Measurements from ENCODE around the gene RALGPS1.

The RALGPS1 gene

DNA sequence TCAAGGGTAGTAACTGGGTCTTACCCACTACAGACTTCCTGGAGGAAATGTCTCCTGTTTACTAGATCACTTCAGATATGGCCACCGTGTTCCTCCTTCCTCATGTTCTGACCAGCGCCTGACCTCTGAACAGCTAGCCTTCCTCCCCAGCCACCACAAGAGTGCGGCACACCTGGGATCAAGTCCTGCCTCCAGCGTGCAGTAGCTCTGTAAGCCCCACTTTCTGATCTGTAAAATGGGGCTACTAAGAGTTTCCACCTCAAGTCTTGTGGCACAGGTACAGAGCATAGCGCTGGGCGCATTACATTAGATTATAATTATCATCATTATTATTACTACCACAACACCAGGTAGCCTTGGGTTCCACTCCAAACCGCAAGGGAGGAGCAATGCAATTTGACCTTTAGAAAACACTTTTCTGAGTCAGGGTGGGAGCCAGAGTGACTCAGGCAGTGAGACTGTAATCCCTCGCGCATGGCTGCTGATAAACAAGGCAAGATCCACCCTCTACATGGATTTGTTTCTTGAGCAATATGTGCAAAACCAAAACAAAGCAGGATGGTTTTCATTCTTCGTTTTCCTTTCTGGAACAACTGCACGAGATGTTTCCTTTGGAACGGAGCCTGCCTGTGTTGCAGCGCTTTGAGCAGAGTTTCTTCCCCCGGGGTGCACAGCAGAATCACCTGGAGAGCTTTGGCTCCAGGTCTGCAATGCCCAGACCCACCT, 272.8 kb downstream of the RALGPS1 start:
- DNase-seq (ENCODE audit: low read depth in 3 of 3) = no peak

DNA sequence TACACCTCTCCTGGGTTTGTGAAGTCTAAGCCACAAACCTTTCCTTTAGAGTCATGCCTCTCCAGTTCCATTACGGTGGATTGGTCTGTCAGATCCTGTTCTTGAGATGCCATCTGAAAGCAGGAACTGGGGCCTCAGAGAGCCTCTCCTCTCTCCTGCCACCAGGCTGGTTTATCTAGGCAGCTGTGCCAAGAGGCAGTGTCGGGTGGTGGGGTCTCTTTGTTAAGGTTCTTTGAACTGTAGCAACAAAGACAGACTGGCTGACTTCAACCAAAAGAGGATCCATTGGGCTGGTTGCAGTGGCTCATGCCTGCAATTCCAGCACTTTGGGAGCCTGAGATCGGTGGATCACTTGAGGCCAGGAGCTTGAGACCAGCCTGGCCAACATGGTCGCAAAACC, 273.8 kb downstream of the RALGPS1 start:
- no peak for DNase-seq (ENCODE audit: low read depth in 3 of 3)

GRCh38 chr9:127189628-127190027, 275.0 kb downstream of the RALGPS1 start:
- DNase-seq (ENCODE audit: low read depth in 3 of 3) = no peak

DNA sequence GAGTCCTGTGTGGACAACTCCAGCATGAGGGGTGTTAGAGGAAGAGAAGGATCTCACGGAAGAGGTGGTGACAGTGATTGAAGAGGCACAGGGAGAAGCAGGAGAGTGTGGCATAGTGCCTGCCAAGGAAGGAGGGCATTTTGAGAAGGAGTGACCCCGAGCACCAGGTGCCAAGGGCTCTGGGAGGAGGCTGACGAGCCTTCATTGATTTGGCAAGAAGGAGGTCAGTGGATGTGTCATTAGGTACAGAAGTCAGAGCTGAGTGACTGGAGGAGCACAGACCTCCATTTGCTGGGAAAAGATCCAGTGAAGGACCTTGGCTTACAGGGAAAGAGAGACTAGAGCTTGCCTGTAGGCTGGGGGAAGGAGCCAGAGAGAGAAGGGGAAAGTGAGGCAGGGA, 278.2 kb downstream of the RALGPS1 start:
- DNase-seq (ENCODE audit: low read depth in 3 of 3) = no peak

DNA sequence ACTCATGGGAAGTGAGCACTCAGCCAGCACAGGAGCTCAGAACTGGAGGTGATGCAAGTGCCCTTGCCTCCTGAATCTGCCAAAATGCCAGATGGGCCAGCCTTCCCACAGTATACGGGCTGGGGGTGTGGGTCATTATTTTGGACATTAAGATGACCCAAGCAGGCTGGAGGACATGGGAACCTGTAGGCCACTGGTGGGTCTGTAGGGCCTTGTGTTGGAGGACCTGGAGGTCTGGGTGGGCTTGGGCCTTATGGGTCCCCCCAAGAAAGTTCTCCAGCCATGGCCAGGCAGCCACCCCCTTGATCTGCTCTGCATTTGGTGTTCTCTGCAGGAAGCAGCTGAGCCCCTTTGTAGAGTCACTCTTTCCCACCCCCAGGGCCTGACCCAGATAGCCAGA, 278.9 kb downstream of the RALGPS1 start:
- no peak for DNase-seq (ENCODE audit: low read depth in 3 of 3)

GRCh38 chr9:127194881-127195713, 280.5 kb downstream of the RALGPS1 start:
- no peak for DNase-seq (ENCODE audit: low read depth in 3 of 3)

- no peak for DNase-seq (ENCODE audit: low read depth in 3 of 3)
Measured at GRCh38 chr9:127195976-127196825, 281.6 kb downstream of the RALGPS1 start.

GRCh38 chr9:127196826-127197145, 282.2 kb downstream of the RALGPS1 start:
- DNase-seq (ENCODE audit: low read depth in 3 of 3) = no peak

GRCh38 chr9:127197186-127197860, 282.7 kb downstream of the RALGPS1 start:
- no peak for DNase-seq (ENCODE audit: low read depth in 3 of 3)

- no peak for DNase-seq (ENCODE audit: low read depth in 3 of 3)
Measured at GRCh38 chr9:127197861-127198430, 283.4 kb downstream of the RALGPS1 start.

GRCh38 chr9:127198587-127198986, 284.0 kb downstream of the RALGPS1 start:
- DNase-seq (ENCODE audit: low read depth in 3 of 3) = no peak

DNA sequence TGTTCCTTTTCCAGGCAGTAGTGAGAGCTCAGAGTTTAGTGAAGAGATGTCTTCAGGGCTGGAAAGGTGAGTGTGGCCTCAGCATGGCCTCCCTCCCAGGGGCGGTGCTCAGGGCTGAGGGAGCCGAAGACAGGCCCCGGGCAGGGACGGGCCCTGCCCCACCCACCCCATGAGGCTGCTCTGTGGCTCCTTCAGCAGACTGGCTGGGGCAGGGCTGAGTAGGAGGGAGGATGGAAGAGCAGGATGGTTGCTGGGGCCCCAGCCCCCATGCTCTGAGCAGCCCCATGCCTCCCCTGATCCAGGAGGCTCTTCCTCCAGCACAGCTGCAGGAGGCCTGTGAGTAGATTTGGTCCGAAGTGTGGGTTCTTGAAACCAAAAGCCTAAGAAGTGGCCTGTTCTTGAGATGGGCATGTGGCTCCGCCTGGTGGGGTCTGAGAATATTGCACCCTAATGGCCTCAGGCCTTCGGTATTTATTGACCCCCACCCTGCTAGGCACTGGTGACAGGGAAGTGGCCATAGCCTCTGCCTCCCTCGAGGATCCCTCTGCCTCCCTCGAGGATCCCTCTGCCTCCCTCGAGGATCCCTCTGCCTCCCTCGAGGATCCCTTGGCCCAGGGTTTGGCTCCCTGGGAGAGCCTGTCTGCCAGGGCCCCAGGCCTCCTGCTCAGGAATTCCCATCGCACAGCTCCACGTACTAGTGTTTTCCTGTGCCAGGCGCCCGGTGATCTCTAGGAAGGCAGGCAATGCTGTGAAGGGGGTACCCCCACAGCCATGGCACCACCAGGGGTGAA, 284.6 kb downstream of the RALGPS1 start:
- DNase-seq (ENCODE audit: low read depth in 3 of 3) = peak; percentile 54 to 65 (median 56)

GRCh38 chr9:127200106-127200862, 285.7 kb downstream of the RALGPS1 start:
- DNase-seq (ENCODE audit: low read depth in 3 of 3) = no peak

- DNase-seq (ENCODE audit: low read depth in 3 of 3) = no peak
Measured at GRCh38 chr9:127201071-127201541, 286.5 kb downstream of the RALGPS1 start.

GRCh38 chr9:127201731-127202130, 287.1 kb downstream of the RALGPS1 start:
- no peak for DNase-seq (ENCODE audit: low read depth in 3 of 3)

GRCh38 chr9:127202461-127203169, 288.0 kb downstream of the RALGPS1 start:
- no peak for DNase-seq (ENCODE audit: low read depth in 3 of 3)

GRCh38 chr9:127203681-127204327, 289.2 kb downstream of the RALGPS1 start:
- DNase-seq (ENCODE audit: low read depth in 3 of 3) = no peak

- DNase-seq (ENCODE audit: low read depth in 3 of 3) = no peak
Measured at GRCh38 chr9:127204771-127205470, 290.3 kb downstream of the RALGPS1 start.
